H9 (cell line): ENCODE measurements around the gene NACC2. TPM values are rescaled to one million over a fixed set of nuclear protein-coding genes. Genes with fewer than 3 reads are reported as not detected.

ENCODE experiments used
- DNase-seq: peaks from one replicate; pipeline ENCODE4 v3.0.0-alpha.2; 2017
- H2AFZ ChIP-seq: one replicate; pipeline ENCODE4 v1.6.1; 2013; ENCODE audit warnings: mild to moderate bottlenecking, low read length, control low read depth, moderate library complexity
- H2AK5ac ChIP-seq: 2 replicates; pipeline ENCODE4 v1.6.1; 2013; ENCODE audit warnings: low read length, control low read depth, mixed read lengths; ENCODE audit not compliant: insufficient read length
- H2BK120ac ChIP-seq: one replicate; pipeline ENCODE4 v1.6.1; 2013; ENCODE audit warnings: low read depth, mild to moderate bottlenecking, low read length, control low read depth, inconsistent platforms; ENCODE audit not compliant: poor library complexity, severe bottlenecking
- H2BK12ac ChIP-seq: 2 replicates; pipeline ENCODE4 v1.6.1; 2013; ENCODE audit warnings: low read length, control low read depth, mixed read lengths, low read depth; ENCODE audit not compliant: insufficient read length
- H2BK15ac ChIP-seq: 2 replicates; pipeline ENCODE4 v1.6.1; 2013; ENCODE audit warnings: low read depth, low read length, control low read depth
- H2BK20ac ChIP-seq: one replicate; pipeline ENCODE4 v1.6.1; 2013; ENCODE audit warnings: low read depth, mild to moderate bottlenecking, low read length, control low read depth, inconsistent platforms; ENCODE audit not compliant: poor library complexity, severe bottlenecking
- H2BK5ac ChIP-seq: 2 replicates; pipeline ENCODE4 v1.6.1; 2013; ENCODE audit warnings: low read length, control low read depth, mixed read lengths; ENCODE audit not compliant: insufficient read length
- H3K14ac ChIP-seq: 2 replicates; pipeline ENCODE4 v1.6.1; 2013; ENCODE audit warnings: low read length, control low read depth; ENCODE audit not compliant: insufficient read depth
- H3K18ac ChIP-seq: 2 replicates; pipeline ENCODE4 v1.6.1; 2013; ENCODE audit warnings: low read depth, mild to moderate bottlenecking, mixed read lengths, low read length, control low read depth; ENCODE audit not compliant: insufficient read length
- H3K23ac ChIP-seq: 2 replicates; pipeline ENCODE4 v1.6.1; 2013; ENCODE audit warnings: low read length, control low read depth, mixed read lengths, low read depth; ENCODE audit not compliant: insufficient read length
- H3K23me2 ChIP-seq: 2 replicates; pipeline ENCODE4 v1.6.1; 2013; ENCODE audit warnings: low read depth, mild to moderate bottlenecking, mixed read lengths, low read length, control low read depth; ENCODE audit not compliant: insufficient read length, poor library complexity, severe bottlenecking
- H3K27ac ChIP-seq: 2 replicates; pipeline ENCODE4 v1.5.1; 2013; ENCODE audit warnings: low read length, control low read depth, mixed read lengths, low read depth; ENCODE audit not compliant: insufficient read length
- H3K27me3 ChIP-seq: 2 replicates; pipeline ENCODE4 v1.6.1; 2013; ENCODE audit warnings: low read length, control low read depth, inconsistent platforms; ENCODE audit not compliant: insufficient read depth
- H3K4ac ChIP-seq: 2 replicates; pipeline ENCODE4 v1.6.1; 2013; ENCODE audit warnings: low read depth, mild to moderate bottlenecking, control low read depth, inconsistent platforms, low read length, moderate library complexity
- H3K4me1 ChIP-seq: 2 replicates; pipeline ENCODE4 v1.6.1; 2013; ENCODE audit warnings: low read length, control low read depth, inconsistent platforms; ENCODE audit not compliant: insufficient read depth
- H3K4me2 ChIP-seq: 2 replicates; pipeline ENCODE4 v1.6.1; 2013; ENCODE audit warnings: low read length, control low read depth, mixed read lengths; ENCODE audit not compliant: insufficient read length, insufficient read depth
- H3K56ac ChIP-seq: 2 replicates; pipeline ENCODE4 v1.6.1; 2013; ENCODE audit warnings: low read depth, mild to moderate bottlenecking, mixed read lengths, low read length, control low read depth; ENCODE audit not compliant: insufficient read length
- H3K79me1 ChIP-seq: 2 replicates; pipeline ENCODE4 v1.6.1; 2013; ENCODE audit warnings: low read depth, mild to moderate bottlenecking, moderate library complexity, low read length, control low read depth, inconsistent platforms; ENCODE audit not compliant: insufficient read depth, poor library complexity, severe bottlenecking
- H3K79me2 ChIP-seq: 2 replicates; pipeline ENCODE4 v1.6.1; 2013; ENCODE audit warnings: low read length, control low read depth, inconsistent platforms; ENCODE audit not compliant: insufficient read depth
- H3K9ac ChIP-seq: 2 replicates; pipeline ENCODE4 v1.6.1; 2013; ENCODE audit warnings: low read length, control low read depth, mixed read lengths; ENCODE audit not compliant: insufficient read length; ENCODE audit errors: extremely low read depth
- H3K9me3 ChIP-seq: one replicate; pipeline ENCODE4 v1.6.1; 2013; ENCODE audit warnings: low read depth, low read length, inconsistent platforms; ENCODE audit not compliant: control insufficient read depth
- H3T11ph ChIP-seq: one replicate; pipeline ENCODE4 v1.6.1; 2013; ENCODE audit warnings: mild to moderate bottlenecking, low read length, control low read depth, inconsistent platforms
- H4K20me1 ChIP-seq: one replicate; pipeline ENCODE4 v1.6.1; 2013; ENCODE audit not compliant: control insufficient read depth, insufficient read length, insufficient read depth
- H4K5ac ChIP-seq: 2 replicates; pipeline ENCODE4 v1.6.1; 2013; ENCODE audit warnings: low read depth, mild to moderate bottlenecking, mixed read lengths, low read length, control low read depth; ENCODE audit not compliant: insufficient read length
- H4K8ac ChIP-seq: replicated peaks from 2 replicates; pipeline ENCODE4 v1.6.1; 2013; ENCODE audit warnings: low read length, control low read depth, mixed read lengths, low read depth; ENCODE audit not compliant: insufficient read length
- H4K91ac ChIP-seq: 2 replicates; pipeline ENCODE4 v1.6.1; 2013; ENCODE audit warnings: low read depth, mild to moderate bottlenecking, moderate library complexity, mixed read lengths, low read length, control low read depth; ENCODE audit not compliant: insufficient read length
- H3K27ac Mint-ChIP-seq, 3 experiments: 2 replicates in 2 of 3; 3 replicates in 1 of 3; pipeline ENCODE4 v1.8.0; 2020 to 2021; ENCODE audit warnings: mixed read lengths in 3 of 3, mild to moderate bottlenecking in 1 of 3, moderate library complexity in 1 of 3
- H3K27me3 Mint-ChIP-seq: 2 replicates; pipeline ENCODE4 v1.8.0; 2021; ENCODE audit warnings: low read depth, mild to moderate bottlenecking, moderate library complexity, mixed read lengths
- H3K36me3 Mint-ChIP-seq, 3 experiments: 2 replicates in 2 of 3; 3 replicates in 1 of 3; pipeline ENCODE4 v1.8.0; 2020 to 2021; ENCODE audit warnings: low read depth in 3 of 3, mixed read lengths in 3 of 3; ENCODE audit not compliant: insufficient read depth in 1 of 3
- H3K4me1 Mint-ChIP-seq, 2 experiments: 2 replicates each; pipeline ENCODE4 v1.8.0; 2020; ENCODE audit warnings: mixed read lengths in 2 of 2
- H3K4me3 Mint-ChIP-seq, 2 experiments: 2 replicates in 1 of 2; 3 replicates in 1 of 2; pipeline ENCODE4 v1.8.0; 2020 to 2021; ENCODE audit warnings: mild to moderate bottlenecking in 2 of 2, mixed read lengths in 2 of 2, moderate library complexity in 1 of 2
- H3K9me3 Mint-ChIP-seq, 2 experiments: 2 replicates in 1 of 2; 3 replicates in 1 of 2; pipeline ENCODE4 v1.8.0; 2020; ENCODE audit warnings: mild to moderate bottlenecking in 2 of 2, mixed read lengths in 2 of 2, moderate library complexity in 1 of 2
- CTCF ChIP-seq: fragments of 200-600 bp; sonication (generic); conservative IDR thresholded peaks from 3 replicates; pipeline ENCODE4 v1.8.0; 2021; ENCODE audit warnings: antibody characterized with exemption, mild to moderate bottlenecking
- WGBS: extraction: QIAGEN DNeasy Blood & Tissue Kit; methylation state at CpG from one replicate; pipeline ENCODE4 v1.1.7; 2013; ENCODE audit warnings: missing lambda C conversion rate, low lambda C conversion rate, mixed read lengths; ENCODE audit not compliant: insufficient read length; ENCODE audit errors: extremely low coverage; 5-methylcytosine and 5-hydroxymethylcytosine counted together
- total RNA-seq: library from RNA; stranded (reverse); gene quantifications from 2 replicates; pipeline ENCODE4 v1.2.1, GENCODE V29; 2021

Gene NACC2
- total RNA-seq, 1 experiment from 2014 or later: 11.5 TPM

- H3K9ac ChIP-seq: no peak overlapping the region
- H2BK12ac ChIP-seq: no peak overlapping the region
- H3K9me3 ChIP-seq: no peaks in the 10 kb centered on the region
- no peak overlapping the region for H2BK5ac ChIP-seq
- H3K4me2 ChIP-seq: no peak overlapping the region
- no peak overlapping the region for H2AFZ ChIP-seq
- no peak overlapping the region; the same call in 1 of the 2 replicates for H3K14ac ChIP-seq
- H3K4ac ChIP-seq: no peak overlapping the region
- no peak overlapping the region for H2AK5ac ChIP-seq
- no peaks in the 10 kb centered on the region for H3K27me3 ChIP-seq
- H4K20me1 ChIP-seq: no peaks in the 10 kb centered on the region
- H3K18ac ChIP-seq: no peak overlapping the region
- no peak overlapping the region for H2BK15ac ChIP-seq
- no peak overlapping the region for H4K91ac ChIP-seq
- no peaks in the 10 kb centered on the region for H3K23me2 ChIP-seq
- WGBS: no CpG with 5 or more reads among the region's 16 CpGs
- no peaks in the 10 kb centered on the region for H3K79me1 ChIP-seq
- H3K23ac ChIP-seq: no peak overlapping the region
- Mint-ChIP-seq H3K9me3 (no peaks in the 10 kb centered on the region), H3K4me3 (no peak overlapping the region), H3K27ac (peak overlapping the region in 1 of 3 experiments; percentile 25; a peak in 2 of 7 replicates), H3K4me1 (peaks cover 10 to 11% of the 10 kb centered on the region in 2 experiments), H3K36me3 (peaks cover 0 to 2% (median 0%) of the 10 kb centered on the region in 3 experiments; a peak in 1 of 7 replicates), H3K27me3 (no peaks in the 10 kb centered on the region)
- no peak overlapping the region for H3K27ac ChIP-seq
- no peak overlapping the region for H4K5ac ChIP-seq
- no peak overlapping the region for H2BK20ac ChIP-seq
- TF ChIP-seq CTCF: no peak
- no peak overlapping the region for H2BK120ac ChIP-seq
- H3T11ph ChIP-seq: no peak overlapping the region
- H3K56ac ChIP-seq: no peak overlapping the region
- peak; percentile 29 for DNase-seq
- no peaks in the 10 kb centered on the region for H3K4me1 ChIP-seq
- H3K79me2 ChIP-seq: no peaks in the 10 kb centered on the region
- H4K8ac ChIP-seq: no peak overlapping the region
Measured at GRCh38 chr9:136079211-136079915, 15.7 kb downstream of the NACC2 start.
